GM23338 (cell line): ENCODE results near the gene TRAF2. TPM values are rescaled to one million over a fixed set of nuclear protein-coding genes. Genes with fewer than 3 reads are reported as not detected.

Experiments used
- ATAC-seq: fragments of 200-7000 bp; cut with Tn5 transposase; 3 replicates; pipeline ENCODE4 v1.9.1; 2020
- DNase-seq: peaks from one replicate; pipeline ENCODE4 v3.0.0-alpha.2; 2015; ENCODE audit warnings: low spot score
- H2AFZ ChIP-seq: fragments of 200-600 bp; sonication (generic); 2 replicates; pipeline ENCODE4 v1.8.0; 2016; ENCODE audit warnings: antibody characterized with exemption, mild to moderate bottlenecking, moderate library complexity
- H3F3A ChIP-seq: fragments of 200-600 bp; sonication (generic); replicated peaks from 2 replicates; pipeline ENCODE4 v1.8.0; 2017; ENCODE audit warnings: antibody characterized with exemption, mixed run types, low read depth
- H3K27ac ChIP-seq: fragments of 200-600 bp; sonication (generic); 2 replicates; pipeline ENCODE4 v1.6.1; 2016; ENCODE audit warnings: low read depth
- H3K27me3 ChIP-seq: fragments of 200-600 bp; sonication (generic); 2 replicates; pipeline ENCODE4 v1.8.0; 2016; ENCODE audit warnings: mild to moderate bottlenecking, mixed run types, moderate library complexity; ENCODE audit not compliant: insufficient read depth
- H3K36me3 ChIP-seq: fragments of 200-600 bp; sonication (generic); 2 replicates; pipeline ENCODE4 v1.8.0; 2016; ENCODE audit warnings: mild to moderate bottlenecking; ENCODE audit not compliant: insufficient read depth
- H3K4me1 ChIP-seq: fragments of 200-600 bp; sonication (generic); 2 replicates; pipeline ENCODE4 v1.8.0; 2016; ENCODE audit warnings: mild to moderate bottlenecking, moderate library complexity; ENCODE audit not compliant: insufficient read depth
- H3K4me2 ChIP-seq: fragments of 200-600 bp; sonication (generic); 2 replicates; pipeline ENCODE4 v1.7.1; 2017; ENCODE audit warnings: mixed run types
- H3K4me3 ChIP-seq: fragments of 200-600 bp; sonication (generic); 2 replicates; pipeline ENCODE4 v1.6.1; 2016; ENCODE audit warnings: mixed run types
- H3K79me2 ChIP-seq: fragments of 200-600 bp; sonication (generic); replicated peaks from 2 replicates; pipeline ENCODE4 v1.8.0; 2017; ENCODE audit warnings: mild to moderate bottlenecking; ENCODE audit not compliant: insufficient read depth
- H3K9me2 ChIP-seq: fragments of 200-600 bp; sonication (generic); 2 replicates; pipeline ENCODE4 v1.8.0; 2017; ENCODE audit not compliant: insufficient read depth
- H4K20me1 ChIP-seq: fragments of 200-600 bp; sonication (generic); replicated peaks from 2 replicates; pipeline ENCODE4 v1.8.0; 2017; ENCODE audit warnings: mild to moderate bottlenecking; ENCODE audit not compliant: insufficient read depth
- H3K27ac Mint-ChIP-seq: 2 replicates; pipeline ENCODE4 v1.8.0; 2020; ENCODE audit warnings: inconsistent platforms, mild to moderate bottlenecking, moderate library complexity, mixed read lengths
- H3K27me3 Mint-ChIP-seq: 3 replicates; pipeline ENCODE4 v1.8.0; 2022; ENCODE audit warnings: low read depth, mild to moderate bottlenecking, moderate library complexity, mixed read lengths, inconsistent platforms; ENCODE audit not compliant: insufficient read depth, poor library complexity
- H3K36me3 Mint-ChIP-seq: 3 replicates; pipeline ENCODE4 v1.8.0; 2021; ENCODE audit warnings: low read depth, mild to moderate bottlenecking, inconsistent platforms, moderate library complexity, mixed read lengths
- H3K4me1 Mint-ChIP-seq: 3 replicates; pipeline ENCODE4 v1.8.0; 2020; ENCODE audit warnings: mild to moderate bottlenecking, inconsistent platforms, mixed read lengths
- H3K4me3 Mint-ChIP-seq: 3 replicates; pipeline ENCODE4 v1.8.0; 2021; ENCODE audit warnings: moderate library complexity, mild to moderate bottlenecking, inconsistent platforms, mixed read lengths
- H3K9me3 Mint-ChIP-seq: 3 replicates; pipeline ENCODE4 v1.8.0; 2020; ENCODE audit warnings: moderate library complexity, mild to moderate bottlenecking, inconsistent platforms, mixed read lengths
- CREB1 ChIP-seq: fragments of 250-450 bp; sonication (Bioruptor Pico); IDR thresholded peaks from 2 replicates; pipeline ENCODE4 v1.5.0; 2020; ENCODE audit warnings: low read depth, mild to moderate bottlenecking, moderate library complexity
- CTCF ChIP-seq, 2 experiments: fragments of 200-600 bp in 1 of 2; sonication (generic) in 1 of 2; conservative IDR thresholded peaks; 2 replicates each; pipeline versions ENCODE4 v1.5.1 to v1.6.1; 2016 to 2017; ENCODE audit warnings: antibody characterized with exemption in 2 of 2, low read depth in 2 of 2, mild to moderate bottlenecking in 2 of 2, moderate library complexity in 1 of 2
- ETS1 ChIP-seq: IDR thresholded peaks from 2 replicates; pipeline ENCODE4 v1.6.1; 2016; ENCODE audit warnings: antibody characterized with exemption
- EZH2 ChIP-seq: fragments of 200-600 bp; sonication (generic); IDR thresholded peaks from one replicate; pipeline ENCODE4 v1.8.0; 2017; ENCODE audit warnings: antibody characterized with exemption, mild to moderate bottlenecking, low read depth; ENCODE audit not compliant: unreplicated experiment
- EZH2phosphoT487 ChIP-seq: fragments of 200-600 bp; sonication (generic); IDR thresholded peaks from one replicate; pipeline ENCODE4 v1.8.1; 2018; ENCODE audit warnings: antibody characterized with exemption; ENCODE audit not compliant: unreplicated experiment
- JUNB ChIP-seq: IDR thresholded peaks from one replicate; pipeline ENCODE4 v1.6.1; 2016; ENCODE audit warnings: antibody characterized with exemption; ENCODE audit not compliant: unreplicated experiment
- NANOG ChIP-seq: IDR thresholded peaks from 2 replicates; pipeline ENCODE4 v1.6.1; 2016; ENCODE audit warnings: antibody characterized with exemption, borderline replicate concordance
- POLR2AphosphoS5 ChIP-seq: IDR thresholded peaks from 2 replicates; pipeline ENCODE4 v1.6.1; 2016; ENCODE audit warnings: antibody characterized with exemption, low read depth
- STAT1 ChIP-seq: IDR thresholded peaks from one replicate; pipeline ENCODE4 v1.6.1; 2016; ENCODE audit warnings: antibody characterized with exemption; ENCODE audit not compliant: unreplicated experiment
- ZNF114 ChIP-seq: fragments of 250-450 bp; sonication (Bioruptor Pico); IDR thresholded peaks from 2 replicates; pipeline ENCODE4 v1.5.0; 2020; ENCODE audit warnings: mild to moderate bottlenecking, moderate library complexity
- ZNF331 ChIP-seq: fragments of 250-450 bp; sonication (Bioruptor Pico); IDR thresholded peaks from 2 replicates; pipeline ENCODE4 v1.5.0; 2020; ENCODE audit warnings: low read depth, mild to moderate bottlenecking, moderate library complexity
- ZNF462 ChIP-seq: fragments of 250-450 bp; sonication (Bioruptor Pico); IDR thresholded peaks from 2 replicates; pipeline ENCODE4 v1.5.0; 2020; ENCODE audit warnings: mild to moderate bottlenecking, moderate library complexity
- polyA plus RNA-seq: library from polyadenylated mRNA; unstranded; fragments of >200 nt; fragmentation: Nextera tagmentation; extraction: Ambion mirVana; gene quantifications from 2 replicates; pipeline ENCODE4 v1.2.1, GENCODE V29; 2016
- total RNA-seq: library from RNA; depleted of rRNA; stranded (reverse); fragments of >200 nt; shearing (Covaris generic); gene quantifications from 2 replicates; pipeline ENCODE4 v1.2.3, GENCODE V29; 2014
- TF ChIP-seq, protein P1 (sequence below): IDR thresholded peaks from one replicate; pipeline ENCODE4 v1.6.1; 2018; ENCODE audit warnings: antibody characterized with exemption; ENCODE audit not compliant: unreplicated experiment

TRAF2 gene
- total and polyA plus RNA-seq, 2 experiments from 2014 or later = 25.4 to 39.9 TPM

DNA sequence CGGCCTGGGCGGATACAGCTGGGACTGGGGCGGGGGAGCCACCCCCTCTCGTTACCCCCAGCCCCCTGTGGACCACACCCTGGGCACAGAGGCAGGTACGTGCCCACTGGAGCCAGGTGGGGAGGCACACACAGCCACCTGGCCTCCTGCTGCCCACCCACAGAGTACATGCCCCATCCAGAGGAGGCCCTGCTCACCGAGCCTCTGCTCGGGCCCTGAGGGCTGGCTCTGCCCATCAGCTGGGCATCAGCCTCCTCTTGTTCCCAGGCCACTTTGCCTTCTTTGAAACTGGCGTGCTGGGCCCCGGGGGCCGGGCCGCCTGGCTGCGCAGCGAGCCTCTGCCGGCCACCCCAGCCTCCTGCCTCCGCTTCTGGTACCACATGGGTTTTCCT lies 27.9 kb upstream of the TRAF2 start:
- H3K4me2 ChIP-seq = no peak overlapping the region
- Mint-ChIP-seq H3K9me3 (no peaks in the 10 kb centered on the region), H3K4me1 (no peaks in the 10 kb centered on the region), H3K27ac (no peak overlapping the region), H3K27me3 (no peaks in the 10 kb centered on the region), H3K4me3 (no peak overlapping the region), H3K36me3 (peaks cover 23% of the 10 kb centered on the region)
- no peaks in the 10 kb centered on the region for H3K79me2 ChIP-seq
- ATAC-seq (no peak), DNase-seq (no peak)
- peaks cover 5% of the 10 kb centered on the region; the same call in 1 of the 2 replicates for H4K20me1 ChIP-seq
- H3K4me3 ChIP-seq = no peak overlapping the region
- no peak for TF ChIP-seq JUNB
- no peak for TF ChIP-seq STAT1
- TF ChIP-seq NANOG = no peak
- TF ChIP-seq ZNF331 (CRISPR knock-in tag) = no peak
- TF ChIP-seq ETS1 = no peak
- TF ChIP-seq ZNF462 (CRISPR knock-in tag) = no peak
- TF ChIP-seq EZH2 = no peak
- no peak for TF ChIP-seq CTCF (conservative IDR thresholded peaks at IDR 0.05; ENCODE audit: low read depth in 2 of 2)
- TF ChIP-seq CREB1 (CRISPR knock-in tag) = no peak
- no peak for TF ChIP-seq EZH2phosphoT487
- TF ChIP-seq POLR2AphosphoS5 = no peak
- TF ChIP-seq, protein P1, sequence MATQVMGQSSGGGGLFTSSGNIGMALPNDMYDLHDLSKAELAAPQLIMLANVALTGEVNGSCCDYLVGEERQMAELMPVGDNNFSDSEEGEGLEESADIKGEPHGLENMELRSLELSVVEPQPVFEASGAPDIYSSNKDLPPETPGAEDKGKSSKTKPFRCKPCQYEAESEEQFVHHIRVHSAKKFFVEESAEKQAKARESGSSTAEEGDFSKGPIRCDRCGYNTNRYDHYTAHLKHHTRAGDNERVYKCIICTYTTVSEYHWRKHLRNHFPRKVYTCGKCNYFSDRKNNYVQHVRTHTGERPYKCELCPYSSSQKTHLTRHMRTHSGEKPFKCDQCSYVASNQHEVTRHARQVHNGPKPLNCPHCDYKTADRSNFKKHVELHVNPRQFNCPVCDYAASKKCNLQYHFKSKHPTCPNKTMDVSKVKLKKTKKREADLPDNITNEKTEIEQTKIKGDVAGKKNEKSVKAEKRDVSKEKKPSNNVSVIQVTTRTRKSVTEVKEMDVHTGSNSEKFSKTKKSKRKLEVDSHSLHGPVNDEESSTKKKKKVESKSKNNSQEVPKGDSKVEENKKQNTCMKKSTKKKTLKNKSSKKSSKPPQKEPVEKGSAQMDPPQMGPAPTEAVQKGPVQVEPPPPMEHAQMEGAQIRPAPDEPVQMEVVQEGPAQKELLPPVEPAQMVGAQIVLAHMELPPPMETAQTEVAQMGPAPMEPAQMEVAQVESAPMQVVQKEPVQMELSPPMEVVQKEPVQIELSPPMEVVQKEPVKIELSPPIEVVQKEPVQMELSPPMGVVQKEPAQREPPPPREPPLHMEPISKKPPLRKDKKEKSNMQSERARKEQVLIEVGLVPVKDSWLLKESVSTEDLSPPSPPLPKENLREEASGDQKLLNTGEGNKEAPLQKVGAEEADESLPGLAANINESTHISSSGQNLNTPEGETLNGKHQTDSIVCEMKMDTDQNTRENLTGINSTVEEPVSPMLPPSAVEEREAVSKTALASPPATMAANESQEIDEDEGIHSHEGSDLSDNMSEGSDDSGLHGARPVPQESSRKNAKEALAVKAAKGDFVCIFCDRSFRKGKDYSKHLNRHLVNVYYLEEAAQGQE = no peak
- no peak for TF ChIP-seq ZNF114 (CRISPR knock-in tag)
- no peaks in the 10 kb centered on the region for H3K9me2 ChIP-seq
- H3F3A ChIP-seq = 0 out of 2 replicates have a peak, but pooled peaks cover 2% of the 10 kb centered on the region
- no peak overlapping the region for H2AFZ ChIP-seq
- H3K36me3 ChIP-seq = peaks cover 12% of the 10 kb centered on the region
- no peaks in the 10 kb centered on the region for H3K4me1 ChIP-seq
- H3K27me3 ChIP-seq = no peaks in the 10 kb centered on the region
- H3K27ac ChIP-seq = no peak overlapping the region
